Left ventricle myocardium superior (tissue), 1 donor: ENCODE results near the gene PIM3. TPM values are rescaled to one million over a fixed set of nuclear protein-coding genes. Genes with fewer than 3 reads are reported as not detected.

Source experiments
- ATAC-seq: fragments of 200-7000 bp; cut with Tn5 transposase; one replicate; pipeline ENCODE4 v1.9.1; 2020; ENCODE audit warnings: mild to moderate bottlenecking, moderate library complexity
- DNase-seq: peaks from one replicate; pipeline ENCODE4 v3.0.0-alpha.2; 2020
- intact Hi-C: fragments of 100-400 bp; cut with micrococcal nuclease; formaldehyde crosslinking; loops from one replicate; pipeline ENCODE4 v1.11.0; 2022
- total RNA-seq: library from RNA; stranded (reverse); fragmentation: NEBNext Ultra II Directional; extraction: Animal tissue kit (Norgen Biotek cat#: 25700); gene quantifications from one replicate; pipeline ENCODE4 v1.2.1, GENCODE V29; 2021
- donor health status: DM: no; HTN: yes; CAD: no; lungs with severe emphysema.

PIM3 gene
- total RNA-seq, 1 donor from 2014 or later, result 65.1 TPM

DNA sequence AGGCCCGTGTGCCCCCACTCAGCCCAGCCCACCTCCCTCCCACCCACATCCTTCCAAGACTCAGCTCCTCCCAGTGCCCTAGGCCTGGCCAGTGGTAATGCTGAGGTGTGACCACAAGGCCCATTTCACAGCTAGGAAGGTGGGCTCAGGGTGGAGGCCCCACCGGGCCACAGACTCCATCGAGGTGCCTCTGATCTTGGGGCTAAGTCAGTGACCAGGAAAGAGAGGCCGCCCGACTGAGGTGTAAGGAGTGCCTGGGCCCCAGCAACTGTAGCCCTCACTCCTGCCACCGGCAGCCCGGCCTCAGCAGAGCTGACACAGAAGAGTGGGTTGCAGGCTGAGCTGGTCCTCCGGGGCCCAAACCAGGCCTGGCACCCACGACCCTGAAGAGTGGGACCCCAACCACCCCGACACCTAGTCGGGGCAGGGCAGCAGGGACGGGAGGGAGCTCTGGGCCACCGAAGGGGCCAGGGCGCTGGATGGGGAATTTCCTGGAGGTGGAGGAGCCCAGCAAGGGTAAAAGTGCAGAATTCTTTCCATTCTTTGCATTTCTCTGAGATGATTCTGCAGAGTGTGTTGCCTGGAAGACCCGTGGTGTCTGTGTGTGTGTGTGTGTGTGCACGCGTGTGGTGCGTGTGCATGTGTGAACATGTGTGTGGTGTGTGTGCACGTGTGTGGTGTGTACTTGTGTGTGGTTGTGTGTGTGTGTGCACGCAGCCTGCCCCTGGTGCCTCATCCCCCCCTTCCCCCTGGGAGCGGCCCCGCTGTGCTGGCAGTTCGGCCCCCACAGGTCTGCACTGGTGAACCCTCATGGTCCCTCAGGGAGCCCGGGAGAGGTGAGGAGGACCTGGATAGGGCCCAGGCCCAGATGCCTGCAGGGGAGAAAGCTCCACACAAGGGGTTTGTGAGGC is 8.3 kb upstream of the PIM3 start:
- DNase-seq, result no peak
- ATAC-seq, result no peak
- intact Hi-C loops, result no loop called here

DNA sequence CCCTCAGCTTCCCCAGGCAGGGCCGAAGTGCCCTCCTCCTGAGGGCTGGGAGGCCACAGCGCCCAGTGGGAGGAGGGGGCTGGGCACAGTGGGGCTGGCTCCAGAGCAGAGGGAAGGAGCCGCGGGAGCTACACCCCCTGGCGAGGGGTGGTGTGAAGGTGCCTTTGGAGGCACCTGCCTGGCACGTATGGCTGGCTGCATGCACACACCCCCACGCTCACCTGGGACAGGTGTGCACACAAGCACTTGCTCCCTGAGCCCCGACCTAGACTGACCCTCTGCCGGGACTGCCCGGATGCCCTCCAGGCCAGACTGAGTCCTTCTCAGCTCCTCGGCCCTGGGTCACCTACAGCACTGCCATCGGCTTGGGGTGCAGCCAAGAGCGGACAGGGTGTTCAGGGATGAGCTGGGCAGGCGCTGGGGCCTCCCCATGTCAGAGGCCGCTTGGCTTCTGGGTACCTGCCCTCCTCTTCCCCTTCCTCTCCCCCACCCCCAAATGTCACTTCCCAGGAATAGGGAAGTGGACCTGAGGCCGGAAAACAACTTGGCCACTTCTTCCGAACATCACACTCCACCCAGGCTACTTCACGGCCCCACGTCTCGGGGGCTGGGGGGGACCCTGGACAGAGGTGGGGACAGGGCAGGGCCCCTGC is 7.4 kb upstream of the PIM3 start:
- ATAC-seq, result peak; percentile 3

GRCh38 chr22:49953680-49954344 is 6.8 kb upstream of the PIM3 start:
- DNase-seq, result peak; percentile 57
- ATAC-seq, result peak; percentile 31
- intact Hi-C loops, result no loop called here

More for the DNA sequence above, 7.4 kb upstream of the PIM3 start:
- intact Hi-C loops, result no loop called here
- peak; percentile 57 for DNase-seq

DNA sequence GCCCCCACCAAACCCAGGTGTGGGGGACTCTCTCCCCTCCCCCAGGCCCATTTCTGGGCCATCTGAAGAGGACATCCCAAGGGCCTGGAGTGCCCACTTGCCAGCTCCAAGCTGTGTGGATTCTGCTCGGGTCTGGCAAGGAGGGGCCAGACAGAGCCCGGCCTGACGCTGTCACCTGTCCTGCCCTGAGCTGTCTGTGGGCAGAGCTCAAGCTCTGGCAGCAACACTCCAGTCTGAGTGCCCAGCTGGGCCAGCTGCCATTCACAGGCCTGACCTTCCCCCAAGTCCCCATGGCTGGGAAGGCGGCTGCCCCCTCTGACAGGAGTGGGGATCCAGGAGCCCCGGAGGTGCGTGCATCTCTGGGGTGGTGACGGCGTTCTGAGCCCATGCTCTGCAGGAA is 6.2 kb upstream of the PIM3 start:
- peak; percentile 87 for DNase-seq
- intact Hi-C loops, result no loop called here
- ATAC-seq, result peak; percentile 88

DNA sequence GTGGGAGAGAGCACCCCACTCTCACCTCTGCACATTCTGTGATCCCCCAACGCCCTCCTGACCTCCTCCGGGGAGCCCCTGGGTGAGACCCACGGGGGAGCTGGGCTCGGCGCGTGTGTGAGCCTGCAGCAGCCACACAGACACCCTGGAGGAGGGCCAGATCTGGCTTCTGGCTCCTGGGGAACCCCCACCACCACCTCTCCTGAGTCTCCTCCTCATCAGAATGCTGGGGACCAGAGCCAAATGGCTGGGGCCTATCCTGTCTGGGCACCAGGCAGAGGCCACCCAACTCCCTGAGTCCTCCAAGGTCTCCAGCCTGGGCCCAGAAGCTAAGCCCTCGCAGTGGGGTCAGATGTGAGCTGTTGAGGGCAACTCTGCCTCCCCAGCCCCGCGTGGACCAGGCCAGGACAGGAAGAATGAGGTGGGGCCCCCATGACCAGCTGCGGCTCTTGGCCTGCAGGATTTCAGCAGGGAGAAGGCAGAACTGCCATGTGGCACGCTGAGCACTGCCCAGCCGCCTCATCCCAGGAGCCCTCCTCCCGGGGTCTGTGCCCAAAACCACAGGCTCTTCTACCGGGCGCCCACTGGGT is 5.5 kb upstream of the PIM3 start:
- no peak for ATAC-seq

GRCh38 chr22:49955581-49956417 is 4.8 kb upstream of the PIM3 start:
- intact Hi-C loops, result no loop called here
- peak; percentile 28 for DNase-seq
- no peak for ATAC-seq

More for the DNA sequence above, 5.5 kb upstream of the PIM3 start:
- peak; percentile 45 for DNase-seq
- intact Hi-C loops, result no loop called here

DNA sequence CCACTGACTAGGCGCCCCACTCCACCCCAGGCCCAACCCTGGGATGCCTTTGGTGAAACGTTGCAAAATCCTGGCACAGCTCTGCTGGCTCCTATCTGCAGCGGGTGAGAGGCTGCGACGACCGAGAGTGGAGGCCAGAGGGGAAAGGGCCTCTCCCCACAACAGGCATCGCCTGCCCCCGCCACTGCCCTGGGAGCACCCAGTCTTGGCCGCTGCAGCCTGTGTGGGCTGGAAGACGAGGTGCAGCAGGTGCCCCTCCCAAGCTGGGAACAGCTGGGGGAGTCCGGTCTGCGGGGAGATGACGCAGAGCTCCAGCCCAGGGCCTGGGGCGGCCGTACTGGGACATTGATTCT is 4.2 kb upstream of the PIM3 start:
- ATAC-seq, result no peak
- intact Hi-C loops, result no loop called here
- DNase-seq, result peak; percentile 39

DNA sequence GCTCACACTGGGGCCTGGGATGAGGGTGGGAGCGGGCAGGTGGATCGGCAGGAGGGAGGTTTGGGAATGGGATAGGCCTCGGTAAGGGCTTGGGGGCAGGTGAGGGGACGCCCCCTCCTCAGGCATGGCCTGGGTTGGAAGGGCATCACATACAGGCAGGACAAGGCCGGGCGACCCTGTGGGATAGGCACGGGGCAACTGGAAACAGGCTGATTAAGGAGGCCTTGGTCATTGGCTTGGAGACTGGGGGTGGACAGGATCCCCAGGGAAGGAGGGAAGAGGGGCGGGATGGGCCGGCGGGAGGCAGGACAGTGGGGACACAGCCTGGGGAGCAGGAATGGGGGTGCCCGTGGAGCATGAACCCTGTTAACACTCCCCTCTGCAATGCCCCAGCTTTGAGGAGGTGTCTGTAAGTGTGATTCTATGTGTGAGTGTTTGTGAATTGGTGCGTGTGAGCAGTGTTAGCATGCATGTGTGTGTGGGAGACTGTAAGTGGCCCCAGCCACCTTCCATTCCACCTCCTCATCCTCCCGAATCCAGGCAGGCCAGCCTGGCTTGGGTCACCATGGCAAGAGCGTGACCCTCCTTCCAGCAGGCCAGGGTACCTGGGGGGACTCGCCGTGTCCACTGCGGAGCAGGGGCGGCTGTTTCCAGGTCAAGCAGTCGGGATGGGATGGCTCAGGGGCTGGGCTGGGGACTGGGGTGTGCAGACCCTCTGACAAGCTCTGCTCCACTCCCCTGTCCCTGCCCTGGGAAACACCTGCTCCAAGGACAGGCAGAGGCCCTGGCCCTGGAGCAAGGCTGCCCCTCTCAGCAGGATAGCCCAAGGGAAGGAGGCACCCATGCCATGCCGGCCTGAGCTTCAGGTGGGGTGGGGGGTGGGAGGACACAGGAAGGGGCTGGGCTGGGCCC is 3.4 kb upstream of the PIM3 start:
- ATAC-seq, result no peak

DNA sequence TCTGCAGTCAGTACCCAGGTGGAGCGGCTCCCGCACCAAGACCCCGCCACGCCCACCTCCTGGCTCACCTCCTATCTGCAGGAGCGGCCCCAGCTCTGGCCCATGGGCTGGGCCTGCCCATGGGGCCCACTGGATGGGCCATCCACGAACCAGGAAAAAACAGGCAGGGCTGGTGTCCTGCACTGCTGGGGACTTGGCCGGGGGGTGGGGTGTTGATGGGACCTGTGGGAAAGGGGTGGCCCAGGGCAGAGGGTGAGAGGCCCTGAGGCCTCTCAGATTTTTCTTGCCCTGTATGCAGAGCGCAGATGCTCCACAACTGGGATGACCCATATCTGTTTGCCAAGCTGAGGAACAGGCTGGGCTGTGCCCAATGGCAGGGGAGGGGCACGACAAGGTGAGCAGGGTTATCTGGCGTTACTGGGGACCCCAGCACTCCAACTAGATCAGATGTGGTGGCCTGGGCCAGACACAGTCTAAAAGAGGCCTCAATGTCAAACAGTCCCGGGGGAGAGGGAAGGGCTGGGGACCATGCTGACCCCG is 2.7 kb upstream of the PIM3 start:
- ATAC-seq (no peak), DNase-seq (peak; percentile 18)
- intact Hi-C loops, result no loop called here

More for the DNA sequence above, 3.4 kb upstream of the PIM3 start:
- peak; percentile 25 for DNase-seq
- intact Hi-C loops, result no loop called here

DNA sequence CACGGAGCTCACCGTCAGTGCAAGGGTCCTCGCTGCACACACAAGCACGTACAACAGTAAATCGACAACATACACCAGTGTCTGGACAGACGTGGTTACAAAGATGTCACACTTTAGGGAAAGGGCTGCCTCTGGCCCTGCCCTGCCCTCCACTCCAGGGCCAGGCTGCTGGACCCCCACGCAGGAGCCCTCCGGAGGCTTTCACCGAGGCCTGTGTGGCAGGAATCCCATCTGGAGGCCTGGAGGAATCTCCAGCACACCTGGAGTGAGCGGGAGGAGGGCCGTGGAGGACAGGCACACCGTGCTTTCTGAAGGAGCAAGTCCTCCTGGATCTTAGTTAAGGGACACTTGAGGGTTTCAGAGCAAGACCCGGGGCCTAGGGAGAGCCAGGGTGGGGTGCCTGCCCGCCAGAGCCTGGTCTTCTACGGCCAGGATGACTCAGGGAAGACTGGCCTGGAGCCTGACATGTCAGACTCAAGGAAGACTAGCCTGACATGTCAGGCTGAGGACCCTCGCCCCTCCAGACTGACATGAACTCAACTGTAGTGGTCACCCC is 2.1 kb upstream of the PIM3 start:
- ATAC-seq, result no peak
- peak; percentile 28 for DNase-seq
- intact Hi-C loops, result no loop called here

DNA sequence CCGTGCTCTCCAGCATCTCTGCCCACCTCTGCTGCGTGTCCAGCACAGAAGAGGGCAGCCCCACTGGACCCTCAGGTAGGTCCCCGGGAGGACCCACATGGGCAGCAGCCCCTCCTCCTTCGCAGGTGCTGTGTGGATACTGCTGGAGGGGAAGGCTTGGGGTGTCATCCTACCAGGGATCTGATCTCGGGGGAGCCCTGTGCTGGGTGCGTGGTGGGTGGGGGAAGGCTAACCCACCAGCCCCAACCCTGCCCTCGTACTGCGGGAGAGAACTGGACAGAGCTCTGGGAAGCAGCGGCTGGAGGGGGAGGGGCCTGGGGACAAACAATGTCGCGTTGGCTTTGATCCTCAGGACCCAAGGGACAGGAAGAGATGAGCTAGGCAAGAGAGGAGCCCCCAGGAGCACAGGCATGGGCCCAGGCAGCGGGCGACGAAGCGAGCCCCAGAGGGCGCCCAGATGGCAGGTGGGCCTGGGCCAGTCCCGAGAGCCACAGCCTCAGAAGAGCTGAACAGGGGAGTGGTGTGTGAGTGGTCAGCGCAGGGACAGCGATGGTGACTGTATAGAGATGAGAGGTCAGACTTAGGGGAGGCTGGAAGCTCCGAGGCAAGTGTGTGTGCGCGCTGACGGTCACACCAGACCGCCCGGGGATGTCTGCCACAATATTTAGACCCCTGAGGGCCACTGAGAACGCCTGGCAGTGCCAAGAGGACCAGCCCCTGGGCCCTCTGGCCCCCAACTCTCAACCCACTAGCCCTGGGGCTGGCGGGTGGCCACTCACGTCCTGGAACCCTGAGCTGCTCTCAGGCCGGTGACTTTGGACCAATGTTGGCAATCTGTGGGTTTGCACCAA is 1.4 kb upstream of the PIM3 start:
- DNase-seq (peak; percentile 44), ATAC-seq (no peak)
- intact Hi-C loops, result no loop called here

DNA sequence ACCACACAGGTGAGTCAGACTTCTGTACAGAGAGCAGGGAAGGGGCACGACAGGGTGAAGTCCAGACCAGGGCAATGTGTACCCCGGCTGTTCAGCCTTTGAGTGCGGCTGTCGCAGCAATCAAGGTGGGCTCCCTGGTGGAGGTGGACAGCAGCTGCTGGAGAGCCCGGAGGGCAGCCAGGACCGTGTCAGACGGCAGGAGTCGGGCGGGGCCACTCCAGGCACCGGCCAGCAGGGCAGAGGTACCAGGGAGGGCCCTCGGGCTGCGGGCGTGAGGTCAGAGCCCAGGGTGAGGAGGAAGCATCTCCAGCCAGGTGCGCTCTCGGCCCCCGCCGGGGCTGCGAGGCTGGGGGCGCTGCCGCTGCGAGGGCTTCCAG is 802 bp upstream of the PIM3 start:
- no peak for DNase-seq
- intact Hi-C loops, result no loop called here

DNA sequence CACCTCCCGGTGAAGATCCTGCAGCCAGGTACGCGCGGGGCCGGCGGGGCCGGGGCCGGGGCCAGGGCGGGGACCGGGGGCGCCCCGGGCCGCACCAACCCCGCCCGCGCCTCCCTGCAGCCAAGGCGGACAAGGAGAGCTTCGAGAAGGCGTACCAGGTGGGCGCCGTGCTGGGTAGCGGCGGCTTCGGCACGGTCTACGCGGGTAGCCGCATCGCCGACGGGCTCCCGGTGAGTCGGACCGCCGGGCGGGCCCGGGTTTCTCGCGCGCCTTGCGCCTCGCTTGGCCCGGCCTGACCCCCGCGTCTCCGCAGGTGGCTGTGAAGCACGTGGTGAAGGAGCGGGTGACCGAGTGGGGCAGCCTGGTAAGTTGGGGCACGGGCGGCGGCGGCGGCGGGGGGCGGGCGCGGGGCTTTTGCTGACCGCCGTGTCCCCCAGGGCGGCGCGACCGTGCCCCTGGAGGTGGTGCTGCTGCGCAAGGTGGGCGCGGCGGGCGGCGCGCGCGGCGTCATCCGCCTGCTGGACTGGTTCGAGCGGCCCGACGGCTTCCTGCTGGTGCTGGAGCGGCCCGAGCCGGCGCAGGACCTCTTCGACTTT is 531 bp downstream of the PIM3 start:
- intact Hi-C loops, result no loop called here
- DNase-seq (peak; percentile 72), ATAC-seq (peak; percentile 2)

More for the DNA sequence above, 802 bp upstream of the PIM3 start:
- peak; percentile 8 for ATAC-seq

GRCh38 chr22:49961601-49962011 is 1.0 kb downstream of the PIM3 start:
- intact Hi-C loops, result no loop called here
- DNase-seq (no peak), ATAC-seq (no peak)

- peak; percentile 63 for ATAC-seq
- peak; percentile 91 for DNase-seq
- intact Hi-C loops, result no loop called here
Measured at GRCh38 chr22:49962012-49962750, 1.6 kb downstream of the PIM3 start.
